WERI-Rb-1 (cell line): Measurements from ENCODE around the gene SUSD4.

Source experiments
- DNase-seq: peaks from one replicate; pipeline ENCODE4 v3.0.0-alpha.2; 2020
- H3K27ac ChIP-seq: fragments of 250-450 bp; sonication (Bioruptor Pico); 2 replicates; pipeline ENCODE4 v1.5.1; 2020; ENCODE audit warnings: mild to moderate bottlenecking, moderate library complexity
- H3K27me3 ChIP-seq: fragments of 250-450 bp; sonication (Bioruptor Pico); 2 replicates; pipeline ENCODE4 v1.5.1; 2021; ENCODE audit warnings: mild to moderate bottlenecking, low read depth, moderate library complexity; ENCODE audit not compliant: insufficient read depth, severe bottlenecking
- H3K36me3 ChIP-seq: fragments of 250-450 bp; sonication (Bioruptor Pico); 2 replicates; pipeline ENCODE4 v1.5.1; 2020; ENCODE audit warnings: mild to moderate bottlenecking, moderate library complexity
- H3K4me3 ChIP-seq: 2 replicates; pipeline ENCODE4 v1.5.1; 2011; ENCODE audit warnings: low read depth, mild to moderate bottlenecking, control low read depth, low read length
- H3K9me3 ChIP-seq: fragments of 250-450 bp; sonication (Bioruptor Pico); 2 replicates; pipeline ENCODE4 v1.5.1; 2021; ENCODE audit warnings: mild to moderate bottlenecking, moderate library complexity; ENCODE audit not compliant: severe bottlenecking
- CTCF ChIP-seq: IDR thresholded peaks from 2 replicates; pipeline ENCODE4 v1.5.1; 2011; ENCODE audit warnings: low read depth, mild to moderate bottlenecking, control low read depth, inconsistent platforms, low read length

Gene SUSD4

GRCh38 chr1:223363856-223364684 is at the start of gene SUSD4:
SUSD4 (minus strand) TSS chr1:223364176; CDS start chr1:223363425, 751 bp downstream.
- Histone ChIP-seq H3K27ac (no peak within 1 kb of the TSS), H3K4me3 (peak within 1 kb of the TSS; percentile 58), H3K27me3 (peaks cover 6% of the 10 kb centered on the region), H3K36me3 (no peaks in the 10 kb centered on the region), H3K9me3 (no peaks in the 10 kb centered on the region)
- no peak for TF ChIP-seq CTCF
- peak; percentile 39 for DNase-seq

GRCh38 chr1:223413216-223413615 is 49.2 kb upstream of the SUSD4 start:
- no peak for TF ChIP-seq CTCF
- Histone ChIP-seq H3K36me3 (no peaks in the 10 kb centered on the region), H3K27ac (no peak overlapping the region), H3K4me3 (no peak overlapping the region), H3K27me3 (no peaks in the 10 kb centered on the region), H3K9me3 (no peaks in the 10 kb centered on the region)
- DNase-seq: no peak

- H3K9me3 ChIP-seq: no peaks in the 10 kb centered on the region
- no peak for TF ChIP-seq CTCF
- no peaks in the 10 kb centered on the region for H3K36me3 ChIP-seq
- no peak overlapping the region for H3K4me3 ChIP-seq
- no peak overlapping the region for H3K27ac ChIP-seq
- H3K27me3 ChIP-seq: no peaks in the 10 kb centered on the region
- DNase-seq: no peak
Observed at GRCh38 chr1:223411710-223412109, 47.7 kb upstream of the SUSD4 start.

- TF ChIP-seq CTCF: no peak
- Histone ChIP-seq H3K27ac (no peak overlapping the region), H3K4me3 (no peak overlapping the region), H3K27me3 (no peaks in the 10 kb centered on the region), H3K36me3 (no peaks in the 10 kb centered on the region), H3K9me3 (no peaks in the 10 kb centered on the region)
- DNase-seq: no peak
Observed at GRCh38 chr1:223411309-223411708, 47.3 kb upstream of the SUSD4 start.

GRCh38 chr1:223410036-223410435 is 46.1 kb upstream of the SUSD4 start:
- no peak for TF ChIP-seq CTCF
- DNase-seq: no peak
- Histone ChIP-seq H3K4me3 (no peak overlapping the region), H3K9me3 (no peaks in the 10 kb centered on the region), H3K27me3 (no peaks in the 10 kb centered on the region), H3K36me3 (no peaks in the 10 kb centered on the region), H3K27ac (no peak overlapping the region)

GRCh38 chr1:223405507-223405906 is 41.5 kb upstream of the SUSD4 start:
- no peaks in the 10 kb centered on the region for H3K9me3 ChIP-seq
- TF ChIP-seq CTCF: no peak
- H3K4me3 ChIP-seq: no peak overlapping the region
- no peaks in the 10 kb centered on the region for H3K27me3 ChIP-seq
- H3K27ac ChIP-seq: no peak overlapping the region
- DNase-seq: no peak
- no peaks in the 10 kb centered on the region for H3K36me3 ChIP-seq
